ENCODE results near the gene GNA12. TPM values are rescaled to one million over a fixed set of nuclear protein-coding genes. Genes with fewer than 3 reads are reported as not detected.

GNA12 gene
- total RNA-seq, 1 donor from 2014 or later, result 29.5 TPM

DNA sequence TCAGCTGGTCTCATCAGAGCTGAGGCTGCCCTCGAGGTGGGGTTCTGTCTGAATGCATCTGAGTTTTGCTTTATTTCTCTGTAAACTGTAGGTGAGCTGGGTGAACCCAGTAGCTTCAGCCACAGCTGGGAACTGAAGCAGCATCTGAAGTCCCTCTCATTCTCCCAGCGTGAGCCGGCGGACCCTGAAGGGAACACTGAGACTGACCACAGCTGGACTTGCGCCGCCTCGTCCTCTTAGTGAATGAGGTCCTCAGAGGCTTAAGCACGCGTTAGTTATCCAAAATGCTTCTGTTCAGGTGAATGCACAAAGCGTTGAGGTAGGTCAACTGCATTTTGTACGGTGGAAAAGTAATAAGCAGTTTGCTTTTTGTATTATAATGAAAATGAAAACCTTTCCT is 79.5 kb downstream of the GNA12 start:
- TF ChIP-seq POLR2AphosphoS5 (IDR thresholded peaks at IDR 0.05; ENCODE audit: insufficient read depth in 1 of 2, low read depth in 1 of 2), result no peak
- TF ChIP-seq POLR2A (IDR thresholded peaks at IDR 0.05), result no peak
- TF ChIP-seq, protein P1, sequence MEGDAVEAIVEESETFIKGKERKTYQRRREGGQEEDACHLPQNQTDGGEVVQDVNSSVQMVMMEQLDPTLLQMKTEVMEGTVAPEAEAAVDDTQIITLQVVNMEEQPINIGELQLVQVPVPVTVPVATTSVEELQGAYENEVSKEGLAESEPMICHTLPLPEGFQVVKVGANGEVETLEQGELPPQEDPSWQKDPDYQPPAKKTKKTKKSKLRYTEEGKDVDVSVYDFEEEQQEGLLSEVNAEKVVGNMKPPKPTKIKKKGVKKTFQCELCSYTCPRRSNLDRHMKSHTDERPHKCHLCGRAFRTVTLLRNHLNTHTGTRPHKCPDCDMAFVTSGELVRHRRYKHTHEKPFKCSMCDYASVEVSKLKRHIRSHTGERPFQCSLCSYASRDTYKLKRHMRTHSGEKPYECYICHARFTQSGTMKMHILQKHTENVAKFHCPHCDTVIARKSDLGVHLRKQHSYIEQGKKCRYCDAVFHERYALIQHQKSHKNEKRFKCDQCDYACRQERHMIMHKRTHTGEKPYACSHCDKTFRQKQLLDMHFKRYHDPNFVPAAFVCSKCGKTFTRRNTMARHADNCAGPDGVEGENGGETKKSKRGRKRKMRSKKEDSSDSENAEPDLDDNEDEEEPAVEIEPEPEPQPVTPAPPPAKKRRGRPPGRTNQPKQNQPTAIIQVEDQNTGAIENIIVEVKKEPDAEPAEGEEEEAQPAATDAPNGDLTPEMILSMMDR (IDR thresholded peaks at IDR 0.05), result no peak
- peak overlapping the region; percentile 97 for H3K27ac ChIP-seq
- H3K27me3 ChIP-seq, result no peaks in the 10 kb centered on the region
- H3K9me3 ChIP-seq, result no peaks in the 10 kb centered on the region
- no peak for DNase-seq (ENCODE audit: extremely low spot score in 2 of 2)
- H3K4me3 ChIP-seq, result no peak overlapping the region
- intact Hi-C loops (cut with DNase I), result no loop called here
- no peaks in the 10 kb centered on the region for H3K36me3 ChIP-seq
- H3K4me1 ChIP-seq, result peaks cover 48% of the 10 kb centered on the region

DNA sequence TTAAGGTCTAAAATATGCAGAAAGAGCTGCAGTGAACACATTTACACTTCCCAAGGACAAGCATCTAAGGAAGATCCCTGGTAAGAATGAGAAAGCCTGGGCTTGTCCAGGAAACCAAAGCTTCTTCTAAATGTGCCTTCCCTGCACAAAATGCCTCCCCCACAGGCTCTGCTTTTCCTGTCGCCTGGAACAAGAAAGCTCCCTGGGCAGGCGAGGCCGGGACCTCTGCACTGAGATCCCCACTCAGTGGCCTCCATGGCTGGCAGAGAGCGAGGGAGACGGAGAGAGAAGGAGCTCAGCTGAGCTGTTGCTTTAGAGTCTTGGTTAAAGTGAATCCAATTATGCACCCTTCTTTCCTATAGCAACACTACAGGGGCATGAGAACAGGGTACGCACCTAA is 80.5 kb downstream of the GNA12 start:
- intact Hi-C loops (cut with DNase I), result no loop called here
- no peak for DNase-seq (ENCODE audit: extremely low spot score in 2 of 2)
- TF ChIP-seq, protein P1 (IDR thresholded peaks at IDR 0.05), result no peak
- TF ChIP-seq POLR2A (IDR thresholded peaks at IDR 0.05), result no peak
- Histone ChIP-seq H3K27ac (peak overlapping the region; percentile 97), H3K27me3 (no peaks in the 10 kb centered on the region), H3K4me1 (peaks cover 58% of the 10 kb centered on the region), H3K9me3 (no peaks in the 10 kb centered on the region), H3K36me3 (no peaks in the 10 kb centered on the region), H3K4me3 (peak overlapping the region in 1 of 2 donors; percentile 22)

DNA sequence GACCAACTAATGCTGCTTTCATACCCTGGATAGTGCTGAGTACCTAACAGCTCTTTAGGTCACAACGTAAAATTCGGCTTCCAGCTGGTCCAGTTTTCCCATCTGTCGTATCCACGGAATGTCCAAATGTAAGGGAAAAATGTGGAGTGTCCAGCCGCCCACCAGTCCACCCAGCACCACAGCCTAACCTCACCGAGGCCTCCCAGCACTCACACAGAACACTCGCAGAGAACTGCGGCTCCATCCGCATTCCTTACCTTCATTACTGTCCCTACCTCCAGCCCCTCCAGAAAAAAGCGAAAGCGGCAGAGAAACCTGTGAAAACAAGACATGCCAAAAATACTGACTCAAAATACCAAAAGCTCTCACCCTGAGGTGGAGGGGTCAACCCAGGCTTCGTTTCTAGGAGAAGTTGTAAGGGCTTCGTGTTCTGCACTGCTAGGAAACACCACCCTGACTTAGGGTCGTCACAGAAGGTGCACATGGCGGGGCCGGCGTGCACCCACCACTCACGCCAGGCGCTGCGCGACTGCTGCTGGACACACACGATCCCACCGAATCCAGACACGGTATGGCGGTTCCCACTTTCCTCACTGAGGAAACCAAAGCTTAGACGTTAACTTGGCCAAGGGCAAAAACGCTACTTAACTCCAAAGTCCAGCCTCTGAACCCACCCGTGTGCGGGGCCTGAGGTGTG is 82.2 kb downstream of the GNA12 start:
- no peaks in the 10 kb centered on the region for H3K9me3 ChIP-seq
- TF ChIP-seq POLR2A (IDR thresholded peaks at IDR 0.05) (no peak), POLR2AphosphoS5 (IDR thresholded peaks at IDR 0.05; ENCODE audit: insufficient read depth in 1 of 2, low read depth in 1 of 2) (no peak)
- TF ChIP-seq, protein P1 (IDR thresholded peaks at IDR 0.05), result no peak
- DNase-seq (ENCODE audit: extremely low spot score in 2 of 2), result no peak
- no peaks in the 10 kb centered on the region for H3K27me3 ChIP-seq
- peak overlapping the region; percentile 97 for H3K27ac ChIP-seq
- H3K4me1 ChIP-seq, result peaks cover 72% of the 10 kb centered on the region
- H3K36me3 ChIP-seq, result no peaks in the 10 kb centered on the region
- peak overlapping the region in 1 of 2 donors; percentile 35 for H3K4me3 ChIP-seq
- intact Hi-C loops (cut with DNase I), result no loop called here

DNA sequence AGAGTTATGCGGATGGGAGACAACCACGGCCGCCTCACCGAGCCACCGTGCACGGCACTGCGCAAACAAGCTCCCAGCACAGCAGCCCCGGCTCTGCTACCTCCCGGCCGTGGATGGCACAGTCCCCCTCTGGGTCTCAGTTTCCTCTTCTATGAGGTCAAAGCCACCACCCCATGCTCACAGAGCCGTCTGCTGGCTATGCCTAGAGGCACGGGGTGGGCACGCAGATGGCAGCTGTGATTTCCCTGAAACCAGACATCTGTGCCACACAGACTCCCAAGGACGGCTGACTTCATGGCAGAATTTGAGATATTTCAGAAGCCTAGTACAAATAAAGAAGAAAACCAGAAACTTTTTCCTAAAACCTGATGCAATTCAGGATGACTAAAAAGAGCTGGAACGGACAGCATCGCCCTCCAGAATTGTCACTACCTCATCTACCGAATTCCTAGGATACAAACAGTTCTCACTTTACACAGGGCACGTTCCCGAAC is 82.9 kb downstream of the GNA12 start:
- no peak for TF ChIP-seq POLR2AphosphoS5 (IDR thresholded peaks at IDR 0.05; ENCODE audit: insufficient read depth in 1 of 2, low read depth in 1 of 2)
- TF ChIP-seq POLR2A (IDR thresholded peaks at IDR 0.05), result no peak
- TF ChIP-seq, protein P1 (IDR thresholded peaks at IDR 0.05), result no peak
- Histone ChIP-seq H3K36me3 (no peaks in the 10 kb centered on the region), H3K4me3 (no peak overlapping the region), H3K27me3 (no peaks in the 10 kb centered on the region), H3K27ac (peak overlapping the region; percentile 97), H3K9me3 (no peaks in the 10 kb centered on the region), H3K4me1 (peaks cover 76% of the 10 kb centered on the region)
- DNase-seq (ENCODE audit: extremely low spot score in 2 of 2), result no peak
- intact Hi-C loops (cut with DNase I), result no loop called here

All from vagina (tissue), 2 donors.